GM12892 (cell line): Measurements from ENCODE around the gene MAFF.
"Not testable (repeated sequence)": the region's sequence is repeated elsewhere in the genome, so short reads cannot be mapped to it uniquely, and the experiment has no call there.

ENCODE experiments used
- DNase-seq: peaks from one replicate; pipeline ENCODE4 v3.0.0; 2011; ENCODE audit not compliant: insufficient read length
- FAIRE-seq: peaks from 2 replicates; lab custom pipeline; 2011; peaks lifted over from hg19 to GRCh38; lab: Jason Lieb, UNC
- POLR2A ChIP-seq: IDR thresholded peaks from 2 replicates; pipeline ENCODE4 v1.6.1; 2011; ENCODE audit warnings: low read depth, low read length, control low read depth
- POLR2AphosphoS5 ChIP-seq: IDR thresholded peaks from 2 replicates; pipeline ENCODE4 v1.6.1; 2011; ENCODE audit warnings: low read depth, low read length, control low read depth
- TAF1 ChIP-seq: IDR thresholded peaks from 2 replicates; pipeline ENCODE4 v1.6.1; 2011; ENCODE audit warnings: low read depth, mild to moderate bottlenecking, control low read depth, low read length, borderline replicate concordance

MAFF gene

GRCh38 chr22:38233427-38233826 is 31.6 kb downstream of the MAFF start:
- no peak for TF ChIP-seq POLR2A
- no peak for TF ChIP-seq POLR2AphosphoS5
- TF ChIP-seq TAF1, result no peak
- FAIRE-seq (no peak), DNase-seq (no peak)

GRCh38 chr22:38233856-38234255 is 32.1 kb downstream of the MAFF start:
- not testable (repeated sequence) for FAIRE-seq, DNase-seq

GRCh38 chr22:38235240-38235850 is 33.6 kb downstream of the MAFF start:
- DNase-seq, result no peak
- no peak for FAIRE-seq
- TF ChIP-seq TAF1, result no peak
- no peak for TF ChIP-seq POLR2AphosphoS5
- TF ChIP-seq POLR2A, result no peak

- DNase-seq (no peak), FAIRE-seq (no peak)
- no peak for TF ChIP-seq POLR2A
- no peak for TF ChIP-seq TAF1
- no peak for TF ChIP-seq POLR2AphosphoS5
Observed at GRCh38 chr22:38236786-38237185, 35.0 kb downstream of the MAFF start.

GRCh38 chr22:38238519-38239071 is 36.8 kb downstream of the MAFF start:
- DNase-seq (no peak), FAIRE-seq (no peak)
- TF ChIP-seq POLR2AphosphoS5 (no peak), POLR2A (no peak), TAF1 (no peak)

GRCh38 chr22:38239101-38239761 is 37.4 kb downstream of the MAFF start:
- FAIRE-seq (no peak), DNase-seq (no peak)
- TF ChIP-seq POLR2AphosphoS5 (no peak), POLR2A (no peak), TAF1 (no peak)

- TF ChIP-seq TAF1, result no peak
- TF ChIP-seq POLR2AphosphoS5, result no peak
- no peak for TF ChIP-seq POLR2A
- FAIRE-seq, result no peak
- no peak for DNase-seq
Observed at GRCh38 chr22:38240734-38241252, 39.0 kb downstream of the MAFF start.

GRCh38 chr22:38243007-38243765 is 41.4 kb downstream of the MAFF start:
- FAIRE-seq (no peak), DNase-seq (no peak)
- TF ChIP-seq POLR2AphosphoS5, result no peak
- no peak for TF ChIP-seq POLR2A
- no peak for TF ChIP-seq TAF1

- no peak for FAIRE-seq
- TF ChIP-seq POLR2AphosphoS5 (no peak), POLR2A (no peak), TAF1 (no peak)
- DNase-seq, result no peak
Observed at GRCh38 chr22:38244106-38244505, 42.3 kb downstream of the MAFF start.

GRCh38 chr22:38246046-38246658 is 44.4 kb downstream of the MAFF start:
- DNase-seq (no peak), FAIRE-seq (no peak)
- TF ChIP-seq POLR2A (no peak), TAF1 (no peak), POLR2AphosphoS5 (no peak)

GRCh38 chr22:38246692-38247091 is 44.9 kb downstream of the MAFF start:
- FAIRE-seq, result no peak
- no peak for DNase-seq
- TF ChIP-seq POLR2AphosphoS5, result no peak
- no peak for TF ChIP-seq TAF1
- TF ChIP-seq POLR2A, result no peak
